A204.1 (cell line): Measurements from ENCODE around the gene RNF123.

Experiments
- FAIRE-seq: peaks from 2 replicates; lab custom pipeline; 2012; peaks lifted over from hg19 to GRCh38; lab: Jason Lieb, UNC

RNF123 gene

GRCh38 chr3:49689046-49689907 lies at the start of gene RNF123, which contains the start of gene MST1:
Gene RNF123, plus strand, starts transcription at chr3:49689557. Its CDS starts 1,609 bp downstream, at chr3:49691166.
Gene MST1, minus strand, starts transcription at chr3:49689474. Its CDS starts 783 bp downstream, at chr3:49688691.
- no peak for FAIRE-seq

- no peak for FAIRE-seq
Measured at GRCh38 chr3:49641292-49641691, 48.1 kb upstream of the RNF123 start.

- no peak for FAIRE-seq
Measured at GRCh38 chr3:49641921-49642707, 47.2 kb upstream of the RNF123 start.

GRCh38 chr3:49642708-49643145 lies 46.6 kb upstream of the RNF123 start:
- no peak for FAIRE-seq

- FAIRE-seq: no peak
Measured at GRCh38 chr3:49644684-49645083, 44.7 kb upstream of the RNF123 start.

- FAIRE-seq: no peak
Measured at GRCh38 chr3:49646236-49646635, 43.1 kb upstream of the RNF123 start.

GRCh38 chr3:49647741-49648140 lies 41.6 kb upstream of the RNF123 start:
- FAIRE-seq: no peak

GRCh38 chr3:49648354-49649019 lies 40.9 kb upstream of the RNF123 start:
- FAIRE-seq: no peak

GRCh38 chr3:49649576-49649975 lies 39.8 kb upstream of the RNF123 start:
- no peak for FAIRE-seq

GRCh38 chr3:49650177-49650576 lies 39.2 kb upstream of the RNF123 start:
- FAIRE-seq: no peak

GRCh38 chr3:49650637-49651036 lies 38.7 kb upstream of the RNF123 start:
- FAIRE-seq: no peak

- FAIRE-seq: no peak
Measured at GRCh38 chr3:49652218-49652902, 37.0 kb upstream of the RNF123 start.

GRCh38 chr3:49652903-49653415 lies 36.4 kb upstream of the RNF123 start:
- no peak for FAIRE-seq

GRCh38 chr3:49653621-49654020 lies 35.7 kb upstream of the RNF123 start:
- FAIRE-seq: no peak

GRCh38 chr3:49654176-49654825 lies 35.1 kb upstream of the RNF123 start:
- FAIRE-seq: no peak

GRCh38 chr3:49654955-49655556 lies 34.3 kb upstream of the RNF123 start:
- no peak for FAIRE-seq

- FAIRE-seq: no peak
Measured at GRCh38 chr3:49655731-49656285, 33.5 kb upstream of the RNF123 start.

GRCh38 chr3:49656541-49657112 lies 32.7 kb upstream of the RNF123 start:
- no peak for FAIRE-seq

- FAIRE-seq: no peak
Measured at GRCh38 chr3:49657208-49657915, 32.0 kb upstream of the RNF123 start.
